GM12801 (cell line): ENCODE data around the gene MUC5B.

ENCODE experiments used
- TF ChIP-seq, protein P1 (sequence below): IDR thresholded peaks from one replicate; pipeline ENCODE4 v1.5.1; 2011; ENCODE audit warnings: control low read depth; ENCODE audit not compliant: insufficient read length; ENCODE audit errors: extremely low read depth

The MUC5B gene

DNA sequence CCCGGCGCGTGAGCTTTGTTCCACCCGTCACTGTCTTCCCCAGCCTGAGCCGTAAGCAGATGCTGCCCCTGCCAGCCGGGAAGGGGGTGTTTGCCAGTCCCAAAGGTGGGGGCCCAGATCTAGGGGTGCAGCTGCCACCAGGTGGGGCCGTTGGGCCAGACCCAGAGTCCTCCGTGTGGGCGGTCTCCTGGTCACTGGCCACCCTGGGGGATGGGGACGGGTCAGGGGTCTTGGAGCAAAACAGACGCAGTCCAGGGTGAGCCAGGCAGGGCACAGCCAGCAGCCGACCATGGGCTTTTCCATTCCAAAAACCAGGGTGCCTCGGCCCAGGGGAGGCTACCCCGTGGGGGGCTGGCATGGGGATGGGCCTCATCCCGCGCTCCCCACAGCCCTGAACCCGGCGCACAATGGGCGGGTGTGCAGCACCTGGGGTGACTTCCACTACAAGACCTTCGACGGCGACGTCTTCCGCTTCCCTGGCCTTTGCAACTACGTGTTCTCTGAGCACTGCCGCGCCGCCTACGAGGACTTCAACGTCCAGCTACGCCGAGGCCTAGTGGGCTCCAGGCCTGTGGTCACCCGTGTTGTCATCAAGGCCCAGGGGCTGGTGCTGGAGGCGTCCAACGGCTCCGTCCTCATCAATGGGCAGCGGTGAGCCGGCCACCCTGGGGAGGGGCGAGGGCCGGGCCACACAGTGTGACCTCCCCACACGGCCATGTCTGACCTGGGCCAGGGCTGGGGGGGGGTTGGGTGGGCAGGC is 3.5 kb downstream of the MUC5B start:
- TF ChIP-seq, protein P1, sequence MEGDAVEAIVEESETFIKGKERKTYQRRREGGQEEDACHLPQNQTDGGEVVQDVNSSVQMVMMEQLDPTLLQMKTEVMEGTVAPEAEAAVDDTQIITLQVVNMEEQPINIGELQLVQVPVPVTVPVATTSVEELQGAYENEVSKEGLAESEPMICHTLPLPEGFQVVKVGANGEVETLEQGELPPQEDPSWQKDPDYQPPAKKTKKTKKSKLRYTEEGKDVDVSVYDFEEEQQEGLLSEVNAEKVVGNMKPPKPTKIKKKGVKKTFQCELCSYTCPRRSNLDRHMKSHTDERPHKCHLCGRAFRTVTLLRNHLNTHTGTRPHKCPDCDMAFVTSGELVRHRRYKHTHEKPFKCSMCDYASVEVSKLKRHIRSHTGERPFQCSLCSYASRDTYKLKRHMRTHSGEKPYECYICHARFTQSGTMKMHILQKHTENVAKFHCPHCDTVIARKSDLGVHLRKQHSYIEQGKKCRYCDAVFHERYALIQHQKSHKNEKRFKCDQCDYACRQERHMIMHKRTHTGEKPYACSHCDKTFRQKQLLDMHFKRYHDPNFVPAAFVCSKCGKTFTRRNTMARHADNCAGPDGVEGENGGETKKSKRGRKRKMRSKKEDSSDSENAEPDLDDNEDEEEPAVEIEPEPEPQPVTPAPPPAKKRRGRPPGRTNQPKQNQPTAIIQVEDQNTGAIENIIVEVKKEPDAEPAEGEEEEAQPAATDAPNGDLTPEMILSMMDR = no peak

DNA sequence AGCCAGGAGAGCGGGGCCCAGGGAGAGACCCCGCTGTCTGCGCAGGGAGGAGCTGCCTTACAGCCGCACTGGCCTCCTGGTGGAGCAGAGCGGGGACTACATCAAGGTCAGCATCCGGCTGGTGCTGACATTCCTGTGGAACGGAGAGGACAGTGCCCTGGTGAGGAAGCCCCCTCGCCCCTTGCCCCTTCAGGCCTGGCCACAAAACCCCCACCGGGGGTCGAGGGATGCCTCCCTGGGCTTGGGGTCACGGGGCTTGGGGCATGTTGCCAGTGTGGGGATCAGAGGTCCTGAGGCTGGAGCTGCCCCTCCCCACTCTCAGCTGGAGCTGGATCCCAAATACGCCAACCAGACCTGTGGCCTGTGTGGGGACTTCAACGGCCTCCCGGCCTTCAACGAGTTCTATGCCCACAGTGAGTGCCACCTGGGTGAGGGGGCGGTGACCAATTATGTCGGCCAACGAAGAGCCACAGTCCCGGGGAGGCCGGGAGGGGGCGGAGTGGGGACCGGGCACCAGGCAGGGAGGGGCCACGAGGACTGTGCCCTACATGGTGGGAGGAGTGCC is 4.2 kb downstream of the MUC5B start:
- TF ChIP-seq, protein P1 = no peak

DNA sequence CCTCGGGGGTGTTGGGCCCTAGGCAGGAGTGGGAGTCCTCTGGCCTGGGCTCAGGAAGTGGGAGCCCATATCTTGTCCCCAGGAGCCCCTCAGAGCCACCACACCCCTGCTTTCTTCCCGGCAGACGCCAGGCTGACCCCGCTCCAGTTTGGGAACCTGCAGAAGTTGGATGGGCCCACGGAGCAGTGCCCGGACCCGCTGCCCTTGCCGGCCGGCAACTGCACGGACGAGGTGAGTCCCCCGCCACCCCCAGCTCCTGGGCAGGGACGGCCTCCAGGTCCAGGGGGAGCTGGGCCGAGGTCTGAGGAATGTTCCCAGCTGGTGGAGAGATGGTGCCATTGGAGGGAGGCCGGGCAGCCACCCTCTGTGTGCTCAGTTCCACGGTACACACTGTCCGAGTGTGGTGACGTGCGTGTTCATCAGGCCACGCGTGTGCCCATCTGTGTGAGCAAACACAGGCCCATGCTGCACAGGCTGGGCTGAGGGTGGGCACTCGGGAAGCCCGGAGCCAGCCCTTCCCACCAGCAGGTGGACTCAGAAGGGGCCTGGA is 4.8 kb downstream of the MUC5B start:
- TF ChIP-seq, protein P1 = no peak

DNA sequence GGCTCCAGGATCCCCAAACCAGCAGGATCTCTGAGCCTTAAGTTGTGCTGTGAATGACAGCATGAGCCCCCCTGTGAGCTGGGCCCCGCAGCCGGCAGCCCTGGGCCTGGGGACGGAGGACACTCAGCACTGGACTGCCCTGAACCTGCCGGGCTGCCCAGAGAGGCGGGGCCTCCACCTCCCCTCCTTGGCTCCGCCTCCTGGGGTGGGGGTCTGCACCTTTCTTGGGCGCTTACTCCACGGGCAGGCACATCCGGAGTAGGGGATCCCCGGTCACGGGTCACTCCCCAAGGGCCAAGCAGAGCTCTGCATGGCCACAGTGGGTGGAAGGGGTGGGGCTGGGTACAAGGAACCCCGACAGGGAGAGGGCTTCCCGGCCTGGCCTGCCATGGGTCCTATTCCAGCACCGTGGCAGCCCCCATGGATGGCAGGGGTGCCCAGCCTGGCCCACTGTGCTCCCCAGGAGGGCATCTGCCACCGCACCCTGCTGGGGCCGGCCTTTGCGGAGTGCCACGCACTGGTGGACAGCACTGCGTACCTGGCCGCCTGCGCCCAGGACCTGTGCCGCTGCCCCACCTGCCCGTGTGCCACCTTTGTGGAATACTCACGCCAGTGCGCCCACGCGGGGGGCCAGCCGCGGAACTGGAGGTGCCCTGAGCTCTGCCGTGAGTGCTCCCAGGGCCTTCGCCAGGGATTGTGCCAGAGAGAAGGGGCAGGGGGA is 5.4 kb downstream of the MUC5B start:
- TF ChIP-seq, protein P1 = no peak

DNA sequence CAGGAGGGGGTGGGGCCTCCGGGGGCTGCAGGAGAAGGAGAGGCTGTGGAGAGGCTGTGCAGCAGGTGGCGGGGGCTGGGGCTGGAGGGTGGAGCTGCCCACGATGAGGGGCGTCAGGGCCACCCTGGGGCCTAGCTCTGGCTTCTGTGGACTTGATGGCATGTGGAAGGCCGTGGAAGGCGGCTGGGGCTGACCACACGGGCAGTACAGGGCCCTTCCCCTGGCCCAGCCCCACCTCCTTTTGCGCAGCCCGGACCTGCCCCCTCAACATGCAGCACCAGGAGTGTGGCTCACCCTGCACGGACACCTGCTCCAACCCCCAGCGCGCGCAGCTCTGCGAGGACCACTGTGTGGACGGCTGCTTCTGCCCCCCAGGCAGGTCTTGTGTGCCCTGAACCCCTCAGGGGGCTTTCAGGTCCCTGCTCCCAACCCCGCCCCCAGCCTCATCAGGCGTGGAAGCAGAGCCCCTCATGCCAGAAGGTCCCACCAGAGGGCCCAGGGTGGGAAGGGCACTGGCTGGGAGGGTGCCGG is 6.1 kb downstream of the MUC5B start:
- TF ChIP-seq, protein P1 = no peak

DNA sequence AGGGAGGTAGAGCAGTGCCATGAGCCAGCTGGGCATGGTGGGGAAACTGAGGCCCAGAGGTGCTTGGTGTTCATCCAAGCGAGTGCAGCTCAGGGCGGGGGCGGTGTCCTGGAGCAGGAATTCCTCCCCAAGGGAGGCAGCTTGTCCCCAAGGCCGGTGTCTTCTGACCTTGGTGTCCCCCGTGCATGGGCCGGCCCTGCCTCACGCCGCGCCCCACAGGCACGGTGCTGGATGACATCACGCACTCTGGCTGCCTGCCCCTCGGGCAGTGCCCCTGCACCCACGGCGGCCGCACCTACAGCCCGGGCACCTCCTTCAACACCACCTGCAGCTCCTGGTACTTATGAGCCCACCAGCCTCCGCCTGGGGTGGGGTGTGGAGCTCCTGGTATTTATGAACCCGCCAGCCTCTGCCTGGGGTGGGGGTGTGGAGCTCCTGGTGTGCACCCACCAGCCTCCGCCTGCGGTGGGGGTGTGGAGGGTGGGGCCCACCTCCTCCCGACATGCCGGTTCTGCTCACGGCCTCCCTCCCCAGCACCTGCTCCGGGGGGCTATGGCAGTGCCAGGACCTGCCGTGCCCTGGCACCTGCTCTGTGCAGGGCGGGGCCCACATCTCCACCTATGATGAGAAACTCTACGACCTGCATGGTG is 6.7 kb downstream of the MUC5B start:
- TF ChIP-seq, protein P1 = no peak

DNA sequence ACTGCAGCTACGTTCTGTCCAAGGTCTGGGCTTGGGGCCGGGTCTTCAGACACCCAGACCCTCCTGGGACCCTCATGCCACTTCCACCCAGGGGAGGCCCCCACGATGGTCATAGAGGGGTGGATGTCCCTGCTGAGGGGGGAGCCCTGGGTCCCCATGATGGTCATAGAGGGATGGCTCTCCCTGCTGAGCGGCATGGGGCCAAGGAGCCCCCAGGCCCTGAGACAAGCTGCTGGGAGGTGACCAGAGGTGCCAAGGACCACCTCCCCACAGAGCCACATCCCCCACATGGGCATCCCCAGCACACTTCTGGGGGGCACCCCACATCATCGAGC is 7.2 kb downstream of the MUC5B start:
- TF ChIP-seq, protein P1 = no peak
